DMS53 (cell line): ENCODE results near the gene ACTN1.
A peak's percentile ranks its signal among the peaks of the same experiment; 100 is the strongest.

ENCODE experiments used
- DNase-seq: peaks from one replicate; lab custom pipeline; 2025; lab: John Stamatoyannopoulos, UW

ACTN1 gene

DNA sequence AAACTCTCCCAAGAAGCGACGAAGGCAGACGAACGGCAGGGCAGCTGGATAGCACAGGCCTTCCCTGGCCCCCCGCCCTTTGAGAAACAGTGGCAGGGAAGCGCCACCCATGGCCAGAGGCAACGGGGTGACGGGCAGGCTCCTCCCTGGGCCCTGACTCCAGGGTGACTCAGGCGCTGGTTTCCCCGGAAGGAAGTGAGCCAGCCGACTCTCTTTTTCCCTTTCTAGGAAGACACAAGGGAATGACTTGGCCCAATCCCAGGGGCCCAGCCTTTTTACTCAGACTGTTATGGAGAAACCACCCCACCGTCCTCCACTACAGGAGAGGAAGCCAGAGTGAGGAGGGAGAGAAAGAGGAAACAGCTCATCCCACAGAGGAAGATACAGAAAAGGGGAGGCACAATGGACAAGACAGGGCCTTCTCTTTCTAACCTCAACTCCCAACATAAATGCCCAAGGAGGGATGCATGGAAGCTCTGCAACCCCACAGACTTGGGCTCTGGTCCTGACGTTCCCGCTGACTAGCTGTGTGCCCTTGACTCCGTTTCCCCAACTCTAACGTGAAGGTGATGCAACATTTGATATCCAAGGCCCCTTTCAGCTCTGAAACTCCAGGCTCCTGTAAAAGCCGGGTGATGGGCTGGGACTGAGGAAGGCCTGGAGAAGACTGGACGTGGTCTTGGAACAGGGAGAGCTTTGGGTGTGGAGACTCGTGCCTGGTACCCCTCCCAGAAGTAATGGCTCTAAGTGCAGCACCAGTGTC is 27.9 kb downstream of the ACTN1 start:
- DNase-seq, result no peak

DNA sequence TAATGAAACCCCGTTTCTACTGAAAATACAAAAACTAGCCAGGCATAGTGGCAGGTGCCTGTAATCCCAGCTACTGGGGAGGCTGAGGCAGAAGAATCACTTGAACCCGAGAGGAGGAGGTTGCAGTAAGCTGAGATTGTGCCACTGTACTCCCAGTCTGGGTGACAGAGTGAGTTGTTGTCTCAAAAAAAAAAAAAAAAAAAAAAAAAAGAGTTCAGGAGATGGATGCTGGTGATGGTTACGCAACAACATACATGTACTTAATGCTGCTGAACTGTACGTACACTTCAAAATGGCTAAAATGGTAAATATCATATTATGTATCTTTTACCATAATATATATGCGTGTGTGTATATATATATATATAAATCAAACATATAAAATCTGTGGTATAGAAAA is 29.0 kb downstream of the ACTN1 start:
- DNase-seq, result no peak

DNA sequence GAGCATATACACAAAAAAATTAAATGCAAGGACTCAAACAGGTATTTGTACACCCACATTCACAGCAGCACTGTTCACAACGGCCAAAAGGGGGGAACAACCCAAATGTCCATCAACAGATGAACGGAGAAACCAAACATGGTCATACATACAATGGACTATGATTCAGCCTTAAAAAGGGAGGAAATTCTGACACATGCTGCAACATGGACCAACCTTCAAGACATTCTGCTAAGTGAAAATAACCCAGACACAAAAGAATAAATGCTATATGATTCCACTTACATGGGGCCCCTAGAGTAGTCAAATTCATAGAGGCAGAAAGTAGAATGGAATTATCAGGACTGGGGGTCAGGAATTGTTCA is 29.5 kb downstream of the ACTN1 start:
- DNase-seq, result no peak

DNA sequence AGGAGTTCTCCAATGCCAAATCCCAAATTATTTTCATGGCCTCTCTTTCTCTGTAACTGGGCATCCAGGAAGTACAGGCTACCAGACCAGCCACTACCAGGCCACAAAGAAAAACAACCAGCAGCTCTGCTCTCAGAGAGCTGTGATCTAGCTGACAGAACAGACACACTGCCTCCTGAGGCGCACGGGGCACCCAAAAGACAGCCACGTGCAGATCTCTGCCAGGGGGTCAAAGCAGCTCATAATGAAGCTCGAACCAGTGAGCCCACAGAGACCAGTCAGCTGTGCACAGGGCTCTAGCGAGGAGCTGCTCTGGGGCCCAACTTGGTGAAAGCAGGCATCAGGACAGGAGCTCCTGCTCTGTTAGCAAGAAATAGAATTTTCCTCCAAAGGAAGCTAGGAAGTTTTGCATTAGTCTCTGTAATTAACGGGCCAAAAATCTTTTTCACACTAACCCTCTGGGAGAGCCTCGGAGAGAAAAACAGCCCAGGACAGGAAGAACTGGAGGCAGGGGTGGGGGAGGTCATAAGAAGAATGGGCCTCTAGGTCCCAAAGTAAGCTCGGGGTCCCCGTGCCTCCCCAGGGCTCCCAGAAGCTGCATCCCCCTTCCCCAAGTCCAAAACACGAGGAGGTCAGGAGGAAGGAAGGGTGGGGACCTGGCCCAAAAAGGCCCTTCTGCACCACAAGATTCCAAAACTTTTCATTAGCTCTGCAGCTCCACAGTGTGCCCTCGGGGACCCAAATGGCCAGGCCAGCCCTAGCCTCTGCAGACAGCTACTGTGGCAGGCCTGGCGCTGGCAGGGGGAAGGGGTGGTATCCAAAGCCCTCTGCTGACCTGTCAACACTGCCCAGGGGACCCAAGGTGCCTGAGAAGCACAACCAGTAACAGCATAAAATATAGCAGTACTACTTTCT is 30.2 kb downstream of the ACTN1 start:
- no peak for DNase-seq

DNA sequence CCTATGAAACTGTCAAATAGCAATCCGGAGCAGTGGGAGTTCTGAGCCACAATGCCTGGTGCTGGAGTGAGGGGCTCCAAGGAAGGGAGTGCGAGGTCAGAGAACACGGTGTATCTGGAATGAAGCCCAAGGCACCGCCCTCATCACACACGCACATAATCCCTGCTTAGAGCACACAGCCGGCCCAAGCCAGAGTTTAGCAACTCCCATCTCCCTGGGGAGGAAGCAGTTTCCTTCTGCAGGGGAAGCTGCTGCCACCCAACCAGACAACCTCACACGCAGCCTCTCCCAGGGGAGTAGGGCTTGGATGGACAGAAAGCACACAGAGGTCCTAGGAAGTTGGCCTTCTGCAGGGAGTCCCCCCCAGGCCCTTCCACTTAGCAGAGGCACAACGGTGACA is 31.3 kb downstream of the ACTN1 start:
- no peak for DNase-seq

DNA sequence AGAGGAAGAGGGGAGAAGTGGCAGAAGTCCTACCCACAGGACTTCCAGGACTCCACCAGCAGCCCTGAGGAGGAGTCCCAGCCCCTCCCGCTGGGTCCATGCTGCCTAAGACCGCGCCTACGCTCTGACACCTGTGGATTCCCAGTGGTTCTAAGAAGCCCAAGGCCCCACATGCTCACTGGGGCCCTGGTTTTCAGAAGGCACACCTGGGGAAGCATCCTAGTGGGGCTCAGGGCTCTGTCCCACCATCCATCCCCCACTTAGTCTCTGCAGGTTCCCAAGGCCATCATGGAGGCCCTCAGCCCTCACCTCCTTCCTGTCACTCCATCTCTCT is 32.6 kb downstream of the ACTN1 start:
- DNase-seq, result no peak

DNA sequence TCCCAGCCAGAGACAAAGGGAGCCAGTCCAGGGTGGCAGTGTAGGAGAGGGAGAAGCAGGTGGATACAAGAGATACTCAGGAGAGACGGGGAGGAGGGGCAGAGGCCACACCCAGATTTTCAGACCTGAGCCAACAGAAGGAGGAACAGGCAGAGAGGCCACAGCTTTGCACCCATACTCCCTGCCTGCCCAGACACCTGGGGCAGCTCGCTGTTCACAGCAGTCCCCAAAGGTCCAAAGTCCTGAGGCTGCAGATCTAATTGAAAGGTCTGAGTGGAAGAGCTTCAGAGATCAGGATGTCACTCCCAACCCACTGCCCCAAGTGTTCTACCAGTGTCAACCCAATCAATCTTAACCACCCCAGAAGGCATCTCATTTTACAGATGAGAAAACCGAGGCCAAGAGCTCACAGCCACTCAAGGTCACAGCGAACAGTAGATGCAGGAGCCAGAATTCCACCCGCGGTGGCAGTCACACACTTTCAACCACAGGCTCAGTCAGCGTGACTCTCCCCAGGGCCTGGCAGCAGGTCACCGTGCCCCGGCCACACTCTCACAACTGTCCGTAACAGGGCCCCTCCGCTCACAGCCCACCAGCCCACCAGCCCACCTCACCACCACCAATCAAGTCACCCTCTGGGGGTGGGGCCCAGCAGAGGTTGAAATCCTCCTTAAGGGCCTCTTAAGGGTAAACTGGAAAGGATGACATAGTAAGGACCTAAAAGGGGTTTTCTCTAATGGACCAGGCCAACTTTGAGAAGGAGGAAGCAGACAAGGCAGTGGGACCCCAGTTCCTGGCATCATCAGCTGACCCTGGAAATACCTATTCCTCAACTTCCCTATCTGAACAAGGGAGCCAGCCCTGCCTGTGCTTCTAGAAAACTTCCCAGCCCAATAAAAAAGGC is 33.3 kb downstream of the ACTN1 start:
- peak; percentile 49 for DNase-seq

DNA sequence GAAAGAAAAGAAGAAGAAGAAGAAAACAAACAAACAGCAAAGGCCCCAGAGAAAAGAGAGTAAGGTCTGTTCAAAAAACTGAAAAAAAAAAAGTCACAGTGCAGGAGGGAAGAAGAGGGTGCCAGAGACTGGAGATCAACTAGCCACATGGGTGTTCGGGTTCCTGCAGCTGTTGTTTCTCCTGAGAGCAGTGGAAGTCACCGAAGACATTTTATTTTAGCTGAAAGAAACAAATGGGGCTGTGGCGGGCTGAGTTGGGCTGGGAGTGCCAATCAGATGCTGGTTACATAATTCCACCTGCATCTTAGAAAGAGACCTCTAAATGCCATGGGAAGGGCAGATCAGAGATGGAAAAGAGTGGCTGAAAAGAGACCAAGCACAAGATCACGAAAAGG is 33.9 kb downstream of the ACTN1 start:
- no peak for DNase-seq

DNA sequence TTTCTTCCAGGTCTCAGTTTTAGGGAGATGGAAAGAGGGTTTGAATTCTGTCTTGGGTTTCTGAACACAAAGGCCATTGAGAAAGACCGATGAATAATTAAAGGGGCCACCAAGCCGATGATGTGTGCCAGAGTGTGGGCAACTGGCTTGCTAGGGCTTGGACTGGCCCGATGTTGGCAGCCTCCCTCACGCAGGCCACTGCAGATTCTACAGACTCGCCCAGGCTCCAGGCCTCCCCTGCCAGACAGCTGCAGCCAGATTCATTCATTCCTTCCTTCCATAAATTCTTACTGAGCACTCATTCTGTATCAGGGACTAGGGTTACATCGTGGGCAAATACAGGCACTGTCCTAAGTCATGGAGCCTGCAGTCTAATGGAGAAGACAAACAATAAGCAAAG is 34.9 kb downstream of the ACTN1 start:
- DNase-seq, result no peak

DNA sequence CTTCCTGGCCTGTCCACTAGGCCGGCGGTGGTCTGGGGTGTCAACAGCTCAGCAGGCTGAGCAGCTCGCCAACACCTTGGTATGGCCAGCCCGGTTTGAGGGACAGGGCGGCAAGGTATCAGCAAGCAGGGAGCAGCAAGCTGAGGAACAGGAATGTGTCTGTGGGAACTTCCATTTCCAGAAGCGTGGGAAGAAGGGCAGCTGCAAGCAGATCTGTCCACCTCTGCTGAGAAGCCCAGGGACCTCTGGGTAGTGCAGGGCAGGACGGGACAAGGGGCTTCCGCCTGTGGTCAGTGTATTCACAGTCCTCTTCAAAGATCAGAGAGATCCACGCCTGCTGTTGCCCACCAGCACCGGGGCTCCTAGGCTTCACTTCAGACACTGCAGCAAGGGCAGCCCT is 36.0 kb downstream of the ACTN1 start:
- DNase-seq, result no peak

DNA sequence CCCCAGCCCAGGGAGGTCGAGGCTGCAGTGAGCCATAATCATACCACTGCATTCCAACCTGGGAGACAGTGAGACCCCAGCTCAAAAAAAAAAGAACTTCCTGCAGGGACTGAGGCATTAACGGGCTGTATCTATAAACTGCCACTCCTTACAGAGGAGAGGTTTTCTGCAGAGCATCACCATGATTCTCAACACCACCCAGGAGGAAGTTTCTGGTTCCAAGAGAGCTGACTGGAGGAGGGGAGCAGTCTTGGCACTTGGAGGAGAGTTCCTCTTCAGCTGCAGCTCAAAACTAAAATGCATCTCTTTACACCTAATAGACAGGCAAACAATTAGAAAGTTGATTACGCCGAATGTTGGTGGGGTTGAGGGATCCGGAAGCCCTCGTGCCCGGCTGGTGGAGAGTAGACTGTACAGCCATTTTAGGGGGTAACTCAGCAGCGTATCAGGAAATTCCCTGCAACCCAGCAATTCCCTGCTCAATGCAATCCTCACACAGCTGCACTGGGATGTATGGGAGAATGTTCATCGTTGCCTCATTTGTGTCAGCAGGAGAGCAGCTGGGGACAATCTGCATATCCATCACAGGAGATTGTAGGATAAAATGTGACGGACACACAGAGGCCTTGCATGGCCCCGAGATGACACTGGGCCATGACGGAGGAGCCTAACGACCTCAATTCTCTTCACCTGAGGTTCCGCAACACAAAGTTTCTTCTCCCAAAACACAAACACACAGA is 36.6 kb downstream of the ACTN1 start:
- no peak for DNase-seq

DNA sequence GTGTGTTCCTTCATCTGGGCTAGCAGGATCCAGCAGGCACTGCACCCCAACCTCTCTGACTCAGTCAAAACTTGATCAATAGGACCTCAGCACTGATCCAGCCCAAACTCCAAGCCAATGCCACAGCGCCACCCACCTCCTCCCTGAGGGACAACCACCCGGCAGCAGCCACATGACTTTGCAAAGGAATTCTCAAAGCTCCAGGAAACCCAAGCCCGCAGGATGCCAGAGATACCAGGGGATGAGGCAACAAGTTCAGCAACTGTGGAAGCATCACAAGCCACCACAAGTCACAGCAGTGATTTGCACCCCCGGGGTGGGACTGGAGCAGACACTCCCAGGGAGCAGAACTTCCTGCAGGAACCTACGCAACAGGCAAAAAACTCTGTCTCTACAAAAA is 37.3 kb downstream of the ACTN1 start:
- peak; percentile 16 for DNase-seq

DNA sequence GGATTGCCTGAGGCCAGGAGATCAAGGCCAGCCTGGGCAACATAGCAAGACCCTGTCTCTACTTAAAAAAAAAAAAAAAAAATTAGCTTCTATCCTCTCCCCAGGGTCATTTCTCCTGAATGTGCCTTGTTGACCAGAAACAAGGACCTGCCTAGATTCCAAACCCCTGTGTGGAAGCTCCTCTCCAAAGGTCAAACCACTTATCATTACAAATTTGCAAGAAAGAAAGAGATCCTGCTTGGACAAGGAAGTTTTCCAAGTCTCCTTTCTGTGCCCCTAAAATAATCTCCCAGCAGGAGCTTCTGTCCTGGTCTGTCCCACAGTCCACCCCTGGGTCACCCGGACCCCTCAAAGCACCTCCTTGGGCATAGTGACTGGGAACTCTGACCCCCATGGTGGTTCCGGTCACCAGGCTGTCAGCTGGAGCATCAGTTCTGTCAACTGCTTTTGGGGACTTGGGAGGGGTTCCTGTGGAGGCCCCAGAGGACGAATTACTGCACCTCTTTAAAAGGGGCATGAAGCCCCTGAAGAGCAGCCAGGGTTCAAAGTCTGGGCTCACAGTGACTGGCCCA is 38.4 kb downstream of the ACTN1 start:
- DNase-seq, result no peak

DNA sequence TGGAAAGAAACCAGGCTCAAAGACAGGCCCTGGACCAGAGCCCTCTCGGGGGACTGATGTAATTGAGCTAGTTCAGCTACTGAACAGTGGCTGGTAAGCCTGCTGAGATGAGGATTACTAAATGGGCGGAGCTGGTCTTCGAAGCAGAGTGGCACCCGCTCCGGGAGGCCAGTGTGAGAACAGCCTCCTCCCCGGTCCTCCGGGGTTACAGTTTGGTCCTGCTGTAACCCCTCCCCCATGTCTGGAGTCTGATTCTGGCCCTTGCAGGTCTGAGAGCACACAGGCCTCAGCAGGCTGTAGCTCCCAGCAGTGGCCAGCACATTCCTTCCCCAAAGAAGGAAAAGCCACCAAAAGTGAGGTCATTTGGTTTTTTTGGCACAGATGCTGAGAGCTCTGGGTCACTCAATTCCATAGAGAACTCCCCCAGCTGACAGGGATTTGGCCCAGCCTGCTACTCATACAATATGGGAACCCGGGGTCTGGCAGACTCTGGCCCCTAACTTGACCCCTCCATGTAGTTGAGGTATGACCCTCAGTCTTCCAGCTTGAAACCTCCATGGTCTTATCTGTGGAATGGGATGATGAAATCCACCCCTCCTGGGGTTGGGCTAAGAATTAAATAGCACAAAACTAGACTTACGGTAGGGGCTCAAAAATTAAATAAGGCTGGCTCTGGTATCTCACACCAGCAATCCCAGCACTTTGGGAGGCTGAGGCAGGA is 39.0 kb downstream of the ACTN1 start:
- DNase-seq, result peak; percentile 80

DNA sequence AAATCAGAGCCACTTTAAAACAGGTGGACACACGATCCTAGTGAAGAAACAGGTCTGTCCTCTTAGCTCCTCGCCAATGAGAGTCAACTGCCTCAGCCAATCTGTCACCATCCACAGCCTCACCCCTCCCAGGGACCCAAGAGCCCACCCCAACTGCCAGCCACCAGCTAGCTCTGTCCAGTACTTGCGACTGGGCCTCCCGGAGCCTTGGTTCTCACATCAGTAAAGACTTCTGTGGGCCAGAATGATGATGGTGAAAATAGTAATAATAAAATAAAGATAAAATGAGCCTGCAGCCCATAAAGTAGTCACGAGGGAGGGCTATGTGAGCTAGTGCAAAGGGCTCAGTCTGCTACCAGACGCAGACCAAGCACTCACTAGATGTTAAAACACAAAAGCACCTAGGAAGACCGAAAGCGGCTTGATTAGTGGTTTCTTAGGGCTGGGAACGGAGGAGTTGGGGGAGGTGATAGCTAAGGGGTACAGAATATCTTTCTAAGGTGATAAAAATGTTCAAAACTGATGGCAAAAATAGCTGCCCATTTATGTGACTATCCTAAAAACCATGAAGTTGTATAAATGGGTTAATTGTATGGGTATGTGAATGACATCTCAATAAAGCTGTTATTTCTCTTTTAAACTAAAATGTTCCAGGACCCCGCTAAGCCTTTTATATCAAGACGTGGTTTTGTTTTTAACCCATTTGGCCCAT is 39.8 kb downstream of the ACTN1 start:
- peak; percentile 76 for DNase-seq

DNA sequence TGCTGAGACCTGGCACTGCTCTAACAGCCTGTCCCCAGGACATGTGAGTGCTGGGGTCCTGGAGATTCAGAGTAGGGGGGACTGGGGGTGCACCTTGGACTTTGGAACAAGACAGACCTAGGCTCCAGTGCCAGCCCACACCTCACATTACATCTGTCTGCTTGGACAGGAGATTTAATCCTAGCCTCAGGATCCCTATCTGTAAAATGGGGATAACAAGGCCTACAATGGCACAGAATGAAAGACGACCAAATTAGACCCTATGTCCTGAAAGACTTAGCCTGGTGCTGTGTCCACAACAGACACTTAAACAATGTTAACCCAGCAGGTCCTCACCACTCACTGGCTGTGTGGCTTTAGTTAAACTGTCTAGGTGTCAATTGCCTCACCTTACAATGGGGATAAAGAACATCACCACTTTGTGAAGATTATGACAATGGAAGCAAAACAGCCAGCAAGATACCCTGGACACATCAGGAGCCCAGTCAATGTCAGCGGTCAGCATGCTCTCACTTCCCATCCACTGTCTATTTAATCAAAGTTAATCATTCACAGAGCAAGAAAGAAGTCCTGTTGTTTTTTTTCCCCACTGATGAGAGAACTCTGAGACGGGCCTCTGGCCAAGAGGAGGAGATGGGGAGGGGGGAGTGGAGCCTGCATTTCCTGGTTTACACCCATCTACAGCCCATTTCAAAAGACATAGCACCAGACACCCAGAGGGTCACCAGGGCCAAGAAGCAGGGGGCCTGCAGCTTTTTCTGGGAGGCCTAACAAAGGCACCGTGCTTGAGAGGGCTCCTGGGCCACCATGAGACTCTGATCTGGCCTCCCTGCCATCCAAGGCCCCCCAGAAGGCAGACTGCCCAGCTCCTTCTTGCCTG is 40.6 kb downstream of the ACTN1 start:
- DNase-seq, result peak; percentile 93

DNA sequence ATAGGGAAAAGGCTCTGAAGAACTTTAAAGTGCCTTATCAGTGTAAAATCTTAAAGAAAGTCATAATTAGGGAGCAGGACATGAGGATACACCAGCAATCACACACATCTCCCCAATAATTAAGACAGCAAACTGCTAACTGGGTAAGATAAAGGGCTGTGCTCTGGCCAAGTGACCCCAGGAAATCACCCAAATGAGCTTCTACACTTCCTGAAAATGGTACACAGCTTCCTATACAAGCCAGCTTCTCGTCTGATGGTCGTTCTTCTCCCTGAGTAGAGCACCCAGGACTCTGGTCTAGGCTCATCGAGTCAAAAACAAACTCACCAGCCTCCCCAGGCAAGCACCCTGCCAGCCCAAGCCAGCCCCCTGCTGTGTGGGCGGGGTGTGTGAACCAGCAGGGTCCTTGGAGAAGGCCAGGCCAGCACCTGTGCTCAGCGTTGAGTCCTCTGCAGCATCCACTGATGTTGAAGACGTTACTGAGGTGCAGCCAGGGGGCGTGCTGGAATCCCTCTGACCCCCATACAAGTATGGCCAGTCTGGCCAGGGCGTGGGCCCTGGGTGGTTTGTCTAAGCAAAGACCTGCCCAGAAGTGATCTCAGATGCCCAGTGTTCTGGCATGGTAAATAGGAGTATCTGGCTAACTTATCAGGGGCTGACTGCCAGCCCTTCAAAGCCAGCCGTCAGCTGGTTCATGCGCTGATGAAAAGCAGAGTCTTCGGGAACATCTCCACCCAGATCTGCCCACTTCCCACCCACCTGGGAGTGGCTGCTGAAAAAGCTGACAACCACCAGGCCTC is 41.4 kb downstream of the ACTN1 start:
- peak; percentile 54 for DNase-seq

DNA sequence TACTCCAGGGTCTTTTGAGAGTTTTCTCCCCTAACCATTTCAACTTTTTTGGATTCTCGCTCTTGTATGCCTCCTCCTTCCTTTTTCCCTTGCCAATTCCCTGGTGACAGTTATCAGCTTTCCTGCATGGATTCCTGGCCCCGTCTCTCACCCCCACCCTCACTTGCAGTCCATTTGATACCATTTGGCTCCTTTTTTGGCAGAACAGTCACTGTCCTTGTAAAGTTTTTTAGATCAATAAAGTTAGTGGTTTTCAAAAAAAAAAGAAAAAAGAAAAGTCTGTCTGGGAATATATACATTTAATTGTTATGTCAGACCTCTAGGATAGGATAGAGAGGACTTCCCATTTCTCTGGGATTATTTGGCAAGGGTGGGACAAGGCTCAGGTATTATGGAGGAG is 42.1 kb downstream of the ACTN1 start:
- no peak for DNase-seq
